GM21737 (cell line): ENCODE data around the gene RALBP1.
A peak's percentile ranks its signal among the peaks of the same experiment; 100 is the strongest.
"Not testable (repeated sequence)": the region's sequence is repeated elsewhere in the genome, so short reads cannot be mapped to it uniquely, and the experiment has no call there.

ENCODE experiments used
- ATAC-seq: cut with Tn5 transposase; IDR thresholded peaks from one replicate; pipeline ENCODE4 v1.9.1; 2021; ENCODE audit warnings: mild to moderate bottlenecking, moderate library complexity; ENCODE audit not compliant: unreplicated experiment

The RALBP1 gene

GRCh38 chr18:9454061-9454703, 21.1 kb upstream of the RALBP1 start:
- no peak for ATAC-seq

- ATAC-seq = no peak
These were observed 19.4 kb upstream of the RALBP1 start for GRCh38 chr18:9455718-9456511.

- no peak for ATAC-seq
These were observed 9.2 kb upstream of the RALBP1 start for GRCh38 chr18:9466127-9466526.

GRCh38 chr18:9466846-9467245, 8.5 kb upstream of the RALBP1 start:
- no peak for ATAC-seq

- no peak for ATAC-seq
These were observed 6.3 kb upstream of the RALBP1 start for GRCh38 chr18:9468998-9469397.

GRCh38 chr18:9469685-9470084, 5.6 kb upstream of the RALBP1 start:
- ATAC-seq = no peak

- no peak for ATAC-seq
These were observed 968 bp upstream of the RALBP1 start for GRCh38 chr18:9474108-9474982.

- no peak for ATAC-seq
These were observed 604 bp downstream of the RALBP1 start for GRCh38 chr18:9475643-9476591.

- not testable (repeated sequence) for ATAC-seq
These were observed 1.6 kb downstream of the RALBP1 start for GRCh38 chr18:9476949-9477348.

GRCh38 chr18:9477509-9477908, 2.2 kb downstream of the RALBP1 start:
- no peak for ATAC-seq

- ATAC-seq = no peak
These were observed 3.2 kb downstream of the RALBP1 start for GRCh38 chr18:9478545-9478944.

- no peak for ATAC-seq
These were observed 7.5 kb downstream of the RALBP1 start for GRCh38 chr18:9482790-9483189.

GRCh38 chr18:9483526-9483925, 8.2 kb downstream of the RALBP1 start:
- ATAC-seq = no peak

- ATAC-seq = not testable (repeated sequence)
These were observed 9.5 kb downstream of the RALBP1 start for GRCh38 chr18:9484856-9485255.

- no peak for ATAC-seq
These were observed 13.2 kb downstream of the RALBP1 start for GRCh38 chr18:9488538-9488937.

GRCh38 chr18:9494778-9495331, 19.5 kb downstream of the RALBP1 start:
- peak; percentile 91 for ATAC-seq

- ATAC-seq = no peak
These were observed 20.2 kb downstream of the RALBP1 start for GRCh38 chr18:9495465-9495864.

- ATAC-seq = no peak
These were observed 20.8 kb downstream of the RALBP1 start for GRCh38 chr18:9495916-9496705.

GRCh38 chr18:9506046-9506792, 30.9 kb downstream of the RALBP1 start:
- ATAC-seq = no peak
